Cardiac septum (tissue), 1 donor: ENCODE measurements around the gene CC2D2A. TPM values are rescaled to one million over a fixed set of nuclear protein-coding genes. Genes with fewer than 3 reads are reported as not detected.

Experiments used
- DNase-seq: peaks from one replicate; pipeline ENCODE4 v3.0.0-alpha.2; 2020; ENCODE audit warnings: low spot score
- intact Hi-C: fragments of 100-400 bp; cut with DNase I; formaldehyde crosslinking; loops from one replicate; pipeline ENCODE4 v1.14.0; 2022
- total RNA-seq: library from RNA; stranded (reverse); fragmentation: NEBNext Ultra II Directional; extraction: Animal tissue kit (Norgen Biotek cat#: 25700); gene quantifications from one replicate; pipeline ENCODE4 v1.2.1, GENCODE V29; 2021
- donor health status: DM: no; HTN: no; CAD: no.

Gene CC2D2A
- total RNA-seq, 1 donor from 2014 or later: 9.0 TPM

DNA sequence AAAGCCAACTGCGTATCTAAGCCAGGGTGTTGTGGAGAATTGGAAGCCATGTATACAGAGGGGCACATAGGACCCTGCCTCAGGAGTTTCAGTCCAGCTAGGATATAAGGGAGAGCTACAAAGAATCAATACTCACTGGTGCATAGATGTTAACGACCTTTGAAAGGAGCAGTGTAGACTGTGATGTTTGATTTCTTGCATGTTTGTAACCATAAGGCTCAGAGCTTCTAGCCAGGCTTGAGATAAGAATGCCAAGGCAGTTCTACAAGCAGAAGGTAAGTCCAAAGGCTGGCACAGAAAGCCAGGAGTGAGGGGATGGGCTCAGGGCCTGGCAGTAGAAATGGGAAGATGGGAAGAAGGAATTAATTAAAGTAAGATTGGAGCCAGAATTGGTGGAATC is 75.7 kb downstream of the CC2D2A start:
- DNase-seq: no peak
- intact Hi-C loops: no loop called here

DNA sequence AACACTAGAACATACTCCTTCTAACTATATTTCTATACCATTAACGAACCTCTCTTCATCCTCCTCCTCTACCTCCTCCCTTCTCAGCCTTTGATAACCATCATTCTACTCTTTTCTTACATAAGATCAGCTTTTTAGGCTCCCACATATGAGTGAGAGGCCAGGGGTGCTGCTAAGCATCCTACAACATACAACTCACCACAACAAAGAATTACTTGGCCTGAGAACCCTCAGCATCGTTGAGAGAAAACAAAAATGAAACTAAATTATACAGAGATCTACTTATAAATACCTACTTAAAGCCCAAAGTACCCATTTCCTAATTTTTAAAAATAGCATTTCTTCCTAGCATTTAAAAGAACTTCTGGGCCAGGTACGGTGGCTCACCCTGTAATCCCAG is 77.7 kb downstream of the CC2D2A start:
- intact Hi-C loops: no loop called here
- no peak for DNase-seq

DNA sequence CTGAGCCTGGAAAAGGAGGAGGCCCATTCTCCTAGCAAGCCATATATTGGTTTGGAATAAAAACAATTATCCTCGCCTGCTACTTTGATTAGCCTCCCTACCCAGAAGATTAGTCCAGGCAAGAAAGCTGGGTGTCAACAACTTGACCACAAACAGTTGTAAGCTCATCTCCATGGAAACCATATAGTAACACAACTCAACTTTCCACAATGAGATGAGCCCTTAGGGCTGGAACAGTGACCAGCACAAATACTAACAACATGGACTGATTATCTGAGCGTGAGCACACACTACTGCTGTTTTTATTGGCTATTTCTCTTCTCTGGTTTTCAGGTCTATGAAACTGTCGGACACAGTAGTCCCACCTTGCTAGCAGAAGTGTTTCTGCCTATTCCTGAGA is 80.8 kb downstream of the CC2D2A start:
- intact Hi-C loops: no loop called here
- DNase-seq: no peak

DNA sequence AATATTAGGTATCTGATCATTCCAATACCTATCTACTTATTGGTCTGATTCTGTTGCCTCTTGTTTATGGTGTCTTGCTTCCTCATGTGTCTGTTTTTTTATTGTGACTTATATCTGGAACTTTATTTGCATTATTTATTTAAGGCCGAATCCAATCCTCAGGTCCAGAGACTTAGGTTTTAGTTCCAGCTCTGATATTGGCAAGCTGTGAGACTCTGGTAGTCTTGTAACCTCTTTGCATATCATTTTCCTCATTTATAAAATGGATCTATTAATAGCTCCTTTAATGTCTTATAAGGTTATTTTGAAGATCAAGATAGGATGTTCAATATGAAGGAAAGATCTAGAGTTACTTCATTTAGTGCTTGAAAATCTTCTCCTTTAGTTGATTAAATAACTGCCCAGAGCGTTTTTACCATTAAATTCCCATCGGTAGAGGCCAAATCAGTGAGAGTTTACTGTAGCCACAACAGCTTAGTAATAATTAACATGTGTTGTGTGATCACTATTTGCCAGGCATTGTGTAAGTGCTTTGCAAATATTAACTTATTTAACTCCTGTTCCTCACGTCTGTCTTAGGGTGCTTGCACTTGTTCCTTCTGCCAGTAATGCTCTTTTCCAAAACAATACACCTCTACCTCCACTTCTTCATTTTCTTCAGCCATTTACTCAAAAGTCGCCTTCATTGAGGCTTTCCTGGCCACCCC is 82.2 kb downstream of the CC2D2A start:
- no peak for DNase-seq
- intact Hi-C loops: no loop called here

DNA sequence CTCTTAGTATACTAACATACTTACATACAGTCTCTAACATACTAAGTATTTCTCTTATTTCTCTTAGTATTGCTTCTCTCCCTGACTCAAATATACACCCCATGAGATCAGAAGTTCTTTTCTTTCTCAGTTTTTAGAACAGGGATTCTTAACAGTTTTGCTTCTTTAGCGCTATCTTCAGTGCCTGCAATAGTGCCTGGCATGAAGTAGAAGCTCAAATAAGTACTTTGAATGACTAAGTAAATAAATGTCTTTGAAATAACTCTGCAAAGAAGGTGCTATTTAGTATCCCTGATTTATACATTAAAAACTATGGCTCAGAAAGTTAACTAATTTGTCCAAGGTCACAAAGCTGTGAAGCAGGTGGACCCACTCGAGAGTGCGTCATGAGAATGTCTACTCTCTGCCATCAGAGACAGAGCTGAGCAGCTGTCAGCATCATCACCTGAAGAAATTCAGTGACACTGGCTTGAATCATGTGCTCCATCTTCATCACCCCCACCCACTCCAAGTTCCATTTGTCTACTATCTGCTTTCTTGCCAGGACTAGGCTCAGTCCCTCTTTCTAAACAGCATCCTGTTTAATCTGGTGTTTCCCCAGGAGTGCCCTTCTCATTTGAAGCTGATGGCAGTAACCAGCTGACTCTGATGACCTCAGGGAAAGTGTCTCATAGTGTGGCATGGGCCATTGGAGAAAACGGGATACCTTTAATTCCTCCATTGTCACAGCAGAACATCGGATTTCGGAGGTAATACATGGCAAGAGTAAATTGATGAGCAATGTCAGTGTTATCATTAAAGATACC is 83.1 kb downstream of the CC2D2A start:
- intact Hi-C loops: no loop called here
- no peak for DNase-seq

DNA sequence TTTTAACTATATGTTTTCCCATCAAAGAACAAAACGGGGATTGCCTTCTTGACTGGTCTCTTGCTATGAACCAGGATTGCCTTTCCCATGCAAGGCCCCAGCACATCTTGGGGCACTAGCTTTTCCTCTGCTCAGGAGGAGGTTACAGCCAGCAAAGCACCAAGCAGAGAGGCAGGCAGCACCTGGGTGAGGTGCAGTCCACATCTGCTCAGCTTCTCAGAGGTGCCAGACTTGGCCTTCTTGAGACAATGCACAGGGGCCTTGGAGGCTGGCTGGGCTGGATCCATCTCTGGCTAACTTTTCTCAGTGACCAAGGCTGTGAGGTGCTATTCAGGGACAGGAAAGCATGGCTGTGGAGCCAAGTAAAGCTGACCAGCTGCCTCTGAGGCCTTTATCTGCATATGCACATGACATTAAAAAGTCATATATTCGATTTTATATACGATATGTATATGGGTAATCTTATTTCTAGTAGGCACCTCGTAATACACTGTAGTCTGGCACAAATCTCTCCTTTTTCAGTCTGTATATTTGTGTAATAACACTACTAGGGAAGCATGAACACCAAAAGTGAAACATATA is 86.9 kb downstream of the CC2D2A start:
- DNase-seq: no peak
- intact Hi-C loops: no loop called here

DNA sequence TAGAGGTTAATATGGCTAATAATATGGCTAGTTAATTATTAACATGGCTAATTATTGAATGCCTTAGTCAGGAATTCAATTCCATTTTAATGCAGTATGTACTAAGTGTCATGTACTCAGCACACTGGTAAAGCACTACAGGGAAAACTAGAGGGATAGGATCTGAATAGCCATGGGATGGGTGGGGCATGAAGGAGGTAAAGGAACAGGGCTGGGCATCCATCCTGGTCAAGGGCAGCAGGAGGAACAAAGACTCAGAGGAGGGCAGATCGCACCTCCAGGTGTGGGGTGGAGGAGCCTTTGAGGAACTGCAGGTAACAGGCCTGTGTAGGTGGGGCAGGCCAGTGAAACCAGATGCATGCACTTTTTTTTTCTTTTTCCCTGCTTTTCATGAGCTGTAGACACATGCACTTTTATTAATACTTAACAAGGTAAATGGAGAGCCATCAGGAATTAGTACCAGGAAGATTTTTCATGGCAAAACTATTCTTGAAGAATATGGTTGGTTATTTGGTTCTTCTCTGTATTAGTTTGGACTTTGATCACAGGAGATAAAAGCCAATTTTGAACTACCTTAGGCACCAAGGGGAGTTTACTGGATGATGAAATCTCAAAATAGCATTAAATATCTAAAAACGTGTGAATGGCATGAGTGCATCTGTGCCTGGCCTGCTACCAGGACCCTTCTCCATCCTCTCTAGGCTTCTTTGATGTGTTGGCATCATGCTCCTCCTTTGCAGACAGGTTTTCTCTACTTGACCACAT is 88.3 kb downstream of the CC2D2A start:
- DNase-seq: no peak
- intact Hi-C loops: no loop called here

DNA sequence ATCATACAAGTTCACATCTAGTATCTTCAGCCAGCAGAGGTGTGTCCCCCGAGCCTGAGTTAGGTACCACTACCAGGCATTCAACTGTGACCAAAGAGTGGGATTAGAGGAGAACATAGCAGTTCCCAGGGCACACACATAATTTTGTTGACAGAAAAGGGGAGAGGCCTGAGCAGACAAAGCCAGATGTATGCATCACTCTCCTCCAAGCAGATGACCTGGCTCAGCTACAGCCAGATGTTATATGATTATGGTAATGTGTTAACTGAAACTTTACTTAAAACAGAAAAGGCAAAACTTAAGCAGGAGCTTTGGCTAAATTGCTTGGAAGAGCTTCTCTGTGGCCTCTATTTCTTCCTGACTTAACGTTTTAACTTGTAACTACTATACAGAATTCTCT is 88.9 kb downstream of the CC2D2A start:
- intact Hi-C loops: no loop called here

DNA sequence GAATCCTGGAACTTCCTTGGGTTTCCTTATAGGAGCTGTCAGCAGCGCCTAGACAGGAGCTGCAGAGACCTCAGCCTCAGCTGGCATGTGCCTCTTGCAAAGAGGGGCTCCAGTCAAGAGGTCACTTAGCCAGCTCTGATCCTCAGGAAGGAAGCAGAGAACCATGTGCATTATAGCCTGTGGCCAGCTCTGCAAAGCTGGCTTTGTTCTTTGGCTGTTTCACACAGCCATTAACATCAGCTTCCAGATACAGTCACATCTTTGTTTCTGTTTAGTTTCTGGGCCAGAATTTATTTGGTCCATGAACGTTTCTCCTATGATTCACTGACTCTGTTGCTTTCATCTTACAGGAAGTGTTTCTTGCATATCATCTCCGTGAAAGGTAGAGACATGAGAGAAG is 92.4 kb downstream of the CC2D2A start:
- DNase-seq: no peak
- intact Hi-C loops: no loop called here

More for the DNA sequence above, 88.9 kb downstream of the CC2D2A start:
- DNase-seq: no peak

DNA sequence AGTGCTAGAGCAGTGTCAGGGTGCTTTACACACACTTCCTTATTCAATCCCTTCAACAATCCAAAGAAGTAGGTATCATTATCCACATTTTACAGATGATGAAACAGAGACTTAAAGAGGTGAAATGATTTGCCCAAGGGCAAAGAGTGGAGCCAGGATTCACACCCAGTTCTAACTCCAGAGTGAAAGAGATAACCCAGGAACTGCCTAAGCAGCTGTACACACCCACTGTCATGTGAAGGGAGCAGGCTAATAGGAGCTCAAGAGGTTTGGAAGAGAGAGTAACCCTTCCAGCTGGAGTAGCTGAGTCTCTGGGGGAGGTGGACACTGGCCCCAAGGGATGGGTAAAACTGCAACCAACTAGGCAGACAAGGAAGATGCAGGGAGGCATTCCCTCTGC is 92.9 kb downstream of the CC2D2A start:
- intact Hi-C loops: no loop called here
- DNase-seq: no peak

DNA sequence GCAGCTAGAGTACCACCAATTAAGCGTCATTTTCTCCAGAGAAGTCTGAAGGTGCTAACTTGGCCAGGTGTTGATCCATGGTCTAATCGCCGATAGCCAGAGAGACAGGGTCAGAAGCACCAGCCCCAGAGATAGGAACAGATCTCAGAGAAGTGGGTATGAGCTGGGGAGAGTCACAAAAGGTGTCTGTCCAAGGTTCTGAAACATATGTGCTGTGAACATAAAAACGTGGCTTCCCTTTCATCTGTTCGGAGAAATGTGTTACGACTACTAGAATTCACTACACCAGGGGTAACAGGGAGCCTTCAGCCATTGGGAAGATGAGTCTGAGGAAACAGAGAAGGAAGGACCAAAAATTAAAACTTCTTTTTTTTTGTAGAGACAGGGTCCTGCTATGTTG is 94.2 kb downstream of the CC2D2A start:
- intact Hi-C loops: no loop called here
- DNase-seq: no peak

DNA sequence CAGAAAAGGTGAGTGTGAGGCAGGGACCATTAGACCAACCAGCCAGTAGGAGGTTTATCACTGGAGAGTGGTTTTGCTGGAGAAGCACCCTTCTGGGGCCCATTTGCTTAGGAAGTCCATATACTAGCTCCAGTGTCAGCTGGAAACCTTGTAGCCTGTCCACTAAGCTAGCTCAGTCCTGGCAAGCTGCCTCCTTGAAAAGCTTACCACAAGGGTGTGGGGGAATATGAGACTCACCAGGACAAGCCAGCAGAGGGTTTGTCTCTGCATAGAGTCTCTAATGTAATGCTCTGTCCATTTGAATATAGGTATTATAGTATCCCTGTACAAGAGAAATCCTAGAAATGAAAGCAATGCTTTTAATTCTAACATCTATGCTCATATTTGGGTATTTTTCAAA is 99.1 kb downstream of the CC2D2A start:
- intact Hi-C loops: no loop called here
- DNase-seq: no peak

DNA sequence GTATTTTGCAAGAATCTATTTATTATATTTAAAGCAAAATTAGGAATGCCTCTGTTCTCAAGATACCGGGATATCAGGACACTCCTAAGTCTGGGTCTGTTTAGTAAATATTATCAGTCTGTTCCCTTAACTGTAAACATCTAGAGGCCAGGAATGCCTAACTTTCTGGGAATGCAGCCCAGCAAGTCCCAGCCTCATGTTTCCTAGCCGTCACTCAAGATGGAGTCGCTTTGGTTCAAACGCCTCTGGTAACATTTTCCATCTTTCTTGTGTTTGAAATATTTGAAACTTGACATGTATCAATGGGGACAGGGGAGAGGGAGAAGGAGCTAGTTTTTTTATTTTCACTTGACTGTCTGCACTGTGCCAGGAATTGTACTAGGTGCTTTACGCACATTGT is 100.1 kb downstream of the CC2D2A start:
- intact Hi-C loops: no loop called here
- no peak for DNase-seq

DNA sequence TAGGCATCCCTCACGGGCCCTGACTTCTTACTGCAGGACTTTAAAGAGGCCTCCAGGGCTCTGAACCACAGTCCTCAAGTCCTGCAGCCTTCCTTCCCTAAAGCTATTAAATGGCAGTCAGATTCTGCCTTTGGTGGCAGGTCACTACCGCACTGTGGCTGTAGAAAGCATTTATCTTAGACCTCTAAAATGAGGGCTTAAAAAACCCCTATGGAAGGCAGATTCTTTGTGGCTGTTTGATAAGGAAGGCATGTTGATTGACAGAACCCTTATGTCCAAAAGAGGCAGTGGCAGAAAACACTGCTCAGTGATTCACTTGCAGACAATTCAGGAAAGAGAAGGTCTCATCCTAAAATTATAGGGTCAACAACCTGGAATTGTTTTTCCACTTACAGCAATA is 106.3 kb downstream of the CC2D2A start:
- DNase-seq: no peak
- intact Hi-C loops: no loop called here

DNA sequence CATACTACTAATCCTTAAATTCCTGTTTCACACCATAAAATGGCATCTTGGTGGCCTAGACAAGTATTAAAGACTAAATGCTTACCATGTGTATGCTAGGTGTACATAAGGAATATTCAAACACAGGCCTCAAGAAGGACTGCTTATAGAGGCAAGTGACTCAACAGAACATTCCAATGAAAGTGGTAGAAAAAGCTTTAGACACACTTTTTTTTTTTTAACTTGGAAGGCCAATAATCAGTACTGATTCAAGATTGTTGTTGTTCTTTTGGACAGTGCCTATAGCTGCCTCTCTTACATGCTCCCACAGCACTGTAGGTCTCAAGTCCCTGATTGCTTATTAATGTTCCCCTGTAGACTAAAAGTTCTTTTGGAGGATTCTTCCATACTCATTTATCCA is 107.8 kb downstream of the CC2D2A start:
- intact Hi-C loops: no loop called here
- no peak for DNase-seq

DNA sequence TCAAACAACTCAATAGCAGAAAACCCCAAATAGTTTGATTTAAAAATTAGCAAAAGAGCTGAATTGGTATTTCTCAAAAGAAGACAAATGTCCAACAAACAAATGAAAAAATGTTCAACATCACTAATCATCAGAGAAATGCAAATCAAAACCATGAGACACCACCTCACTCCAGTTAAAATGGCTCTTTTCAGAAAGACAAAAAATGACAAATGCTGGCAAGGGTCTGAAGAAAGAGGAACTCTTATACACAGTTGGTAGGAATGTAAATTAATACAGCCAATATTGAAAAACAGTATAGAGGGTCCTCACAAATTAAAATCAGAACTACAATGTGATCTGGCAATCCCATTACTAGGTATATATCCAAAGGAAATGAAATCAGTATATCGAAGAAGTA is 115.1 kb downstream of the CC2D2A start:
- intact Hi-C loops: no loop called here
- no peak for DNase-seq

DNA sequence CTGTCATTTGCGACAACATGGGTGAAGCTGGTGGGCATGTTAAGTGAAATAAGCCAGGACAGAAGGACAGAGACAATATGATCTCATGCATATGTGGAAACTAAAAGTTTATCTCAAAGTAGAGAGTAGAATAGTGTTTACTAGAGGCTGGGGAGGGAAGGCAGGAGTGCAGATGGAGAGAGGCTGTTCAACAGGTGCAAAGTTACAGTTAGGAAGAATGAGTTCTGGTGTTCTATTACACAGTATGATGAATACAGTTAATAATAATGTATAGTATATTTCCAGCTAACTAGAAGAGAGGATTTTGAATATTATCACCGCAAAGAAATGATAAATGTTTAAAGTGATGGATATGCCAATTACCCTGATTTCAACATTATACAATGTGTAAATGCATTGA is 115.6 kb downstream of the CC2D2A start:
- no peak for DNase-seq
- intact Hi-C loops: no loop called here

DNA sequence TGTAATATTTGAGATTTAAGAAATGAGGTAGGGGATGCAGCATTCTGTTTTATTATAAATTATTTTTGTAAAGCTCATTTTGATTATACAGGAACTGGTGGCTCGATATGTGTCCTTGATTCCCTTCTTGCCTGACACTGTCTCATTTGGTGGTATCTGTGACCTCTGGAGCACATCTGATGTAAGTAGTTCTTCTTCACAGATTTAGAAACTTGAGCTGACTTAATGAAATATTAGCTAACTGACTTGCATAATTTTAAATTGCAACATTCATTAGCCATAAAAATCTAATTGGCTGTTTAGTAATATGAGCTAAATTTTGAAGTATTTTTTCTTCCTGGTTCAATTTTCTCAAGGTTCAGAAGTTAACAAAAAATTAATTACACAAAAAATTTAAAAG is 116.4 kb downstream of the CC2D2A start:
- DNase-seq: no peak
- intact Hi-C loops: no loop called here

DNA sequence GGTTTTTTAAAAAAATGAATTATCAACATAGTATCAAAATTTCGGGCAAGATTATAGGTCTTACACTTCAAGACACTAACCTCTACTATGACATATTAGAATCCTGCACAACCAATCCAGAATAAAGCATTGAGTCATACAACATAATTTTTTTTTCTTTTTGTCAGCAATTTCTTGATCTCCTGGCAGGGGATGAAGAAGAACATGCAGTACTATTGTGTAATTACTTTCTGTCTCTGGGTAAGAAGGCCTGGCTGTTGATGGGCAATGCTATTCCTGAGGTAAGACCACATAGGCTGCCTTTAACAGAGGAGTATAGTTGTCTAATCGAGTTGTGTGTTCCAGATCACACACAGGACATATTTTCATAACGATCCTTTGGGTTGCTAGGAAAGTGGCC is 118.0 kb downstream of the CC2D2A start:
- DNase-seq: no peak
- intact Hi-C loops: no loop called here

DNA sequence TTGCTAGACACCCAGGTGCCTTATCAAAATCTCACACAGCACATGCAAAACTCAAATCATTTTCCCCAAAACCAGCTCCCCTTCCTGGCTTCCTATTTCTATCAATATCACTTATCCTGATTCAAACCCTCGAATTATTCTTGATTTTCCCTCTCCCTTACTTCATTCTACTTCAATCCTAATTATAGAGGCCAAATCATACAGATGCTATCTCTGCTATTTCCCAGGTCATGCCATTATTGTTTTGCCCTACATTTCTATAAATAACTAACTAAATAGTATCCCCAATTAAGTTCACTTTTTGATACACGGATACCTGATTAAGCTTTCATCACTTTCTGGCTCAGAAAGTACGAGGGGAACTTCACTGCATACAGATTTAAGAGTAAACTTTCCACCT is 123.1 kb downstream of the CC2D2A start:
- DNase-seq: no peak
- intact Hi-C loops: no loop called here
